ENCODE data around the gene VWA3B. TPM values are rescaled to one million over a fixed set of nuclear protein-coding genes. Genes with fewer than 3 reads are reported as not detected.
A peak's percentile ranks its signal among the peaks of the same experiment; 100 is the strongest.

The VWA3B gene
- polyA plus RNA-seq, 2 of the 4 experiments (the other 2 are of a cell fraction) = not detected

- FAIRE-seq = no peak
- WGBS (ENCODE audit: missing lambda C conversion rate) = 32% methylated on average over 5 of the region's 5 CpGs
- no peak overlapping the region for H3K4me2 ChIP-seq
These were observed 1.3 kb upstream of the VWA3B start for GRCh38 chr2:98085649-98086048.

GRCh38 chr2:98087447-98088020, 567 bp downstream of the VWA3B start:
- H3K27ac ChIP-seq = no peak overlapping the region
- POLR2A ChIA-PET = no interaction called here

More at GRCh38 chr2:98085649-98086048, 1.3 kb upstream of the VWA3B start:
- TF ChIP-seq TFCP2L1 (CRISPR knock-in tag; IDR thresholded peaks at IDR 0.05) = no peak
- TF ChIP-seq KDM1A (IDR thresholded peaks at IDR 0.05; ENCODE audit: low read depth) = no peak
- TF ChIP-seq NPAS2 (CRISPR knock-in tag; IDR thresholded peaks at IDR 0.05; ENCODE audit: borderline replicate concordance) = no peak
- no peak for TF ChIP-seq RFX5 (IDR thresholded peaks at IDR 0.05)
- TF ChIP-seq, protein P1, sequence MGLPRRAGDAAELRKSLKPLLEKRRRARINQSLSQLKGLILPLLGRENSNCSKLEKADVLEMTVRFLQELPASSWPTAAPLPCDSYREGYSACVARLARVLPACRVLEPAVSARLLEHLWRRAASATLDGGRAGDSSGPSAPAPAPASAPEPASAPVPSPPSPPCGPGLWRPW (IDR thresholded peaks at IDR 0.05) = no peak
- Histone ChIP-seq H3K27ac (no peak overlapping the region), H3K9me3 (no peaks in the 10 kb centered on the region), H3K4me1 (peaks cover 9% of the 10 kb centered on the region; the same call in 1 of the 3 replicates), H3K4me3 (no peak overlapping the region)
- peak in 1 of 2 experiments; percentile 24 for DNase-seq (ENCODE audit: low read depth in 1 of 2, low spot score in 1 of 2)
- CTCF ChIA-PET = interaction anchor here (0.7 kb wide), 1 partner anchor 57 kb away, joined by 4 read pairs; no protein-coding TSS in a partner anchor
- ATAC-seq = no peak
- POLR2A ChIA-PET = no interaction called here

GRCh38 chr2:98088261-98088660, 1.3 kb downstream of the VWA3B start:
- Histone ChIP-seq H3K4me3 (no peak overlapping the region), H3K9me3 (no peaks in the 10 kb centered on the region), H3K4me1 (peaks cover 9% of the 10 kb centered on the region; the same call in 1 of the 3 replicates), H3K4me2 (no peak overlapping the region), H3K27ac (no peak overlapping the region)
- FAIRE-seq (no peak), DNase-seq (ENCODE audit: low read depth in 1 of 2, low spot score in 1 of 2) (no peak), ATAC-seq (no peak)
- ChIA-PET CTCF (interaction anchor here (0.8 kb wide), 1 partner anchor 282 kb away, joined by 3 read pairs; no protein-coding TSS in a partner anchor), POLR2A (no interaction called here)
- WGBS (ENCODE audit: missing lambda C conversion rate) = 78% methylated on average over 5 of the region's 5 CpGs
- no peak for TF ChIP-seq BCL3 (IDR thresholded peaks at IDR 0.05)
- no peak for TF ChIP-seq SREBF2 (IDR thresholded peaks at IDR 0.05)
- no peak for TF ChIP-seq GATA3 (IDR thresholded peaks at IDR 0.05; ENCODE audit: borderline replicate concordance)
- TF ChIP-seq NR3C1 (IDR thresholded peaks at IDR 0.05) = no peak
- no peak for TF ChIP-seq JUN (IDR thresholded peaks at IDR 0.05)

More at GRCh38 chr2:98087447-98088020, 567 bp downstream of the VWA3B start:
- ATAC-seq = no peak
- Histone ChIP-seq H3K4me1 (peaks cover 9% of the 10 kb centered on the region; the same call in 1 of the 3 replicates), H3K9me3 (no peaks in the 10 kb centered on the region), H3K4me3 (peak overlapping the region; percentile 66), H3K4me2 (peak overlapping the region; percentile 97)
- CTCF ChIA-PET = interaction anchor here (0.8 to 0.9 kb wide), 2 partner anchors 15 to 281 kb away, joined by 3 read pairs; no protein-coding TSS in a partner anchor
- 87% methylated on average over 7 of the region's 13 CpGs for WGBS (ENCODE audit: missing lambda C conversion rate)
- FAIRE-seq = no peak
- no peak for DNase-seq (ENCODE audit: low read depth in 1 of 2, low spot score in 1 of 2)
- TF ChIP-seq MAFK (IDR thresholded peaks at IDR 0.05; ENCODE audit: partially characterized antibody) (no peak), RNF2 (IDR thresholded peaks at IDR 0.05; ENCODE audit: borderline replicate concordance, low read depth) (0 out of 2 replicates have a peak, but pooled peaks have one; percentile 32)

- Histone ChIP-seq H3K9me3 (peaks cover 3% of the 10 kb centered on the region; the same call in 1 of the 3 replicates), H3K4me2 (no peak overlapping the region), H3K27ac (no peak overlapping the region), H3K4me3 (no peak overlapping the region), H3K4me1 (peaks cover 9% of the 10 kb centered on the region; the same call in 1 of the 3 replicates)
- ChIA-PET CTCF (no interaction called here), POLR2A (no interaction called here)
- no peak for TF ChIP-seq ESRRA (IDR thresholded peaks at IDR 0.05; ENCODE audit: borderline replicate concordance, low read length)
- no peak for TF ChIP-seq NPAS2 (CRISPR knock-in tag; IDR thresholded peaks at IDR 0.05; ENCODE audit: borderline replicate concordance)
- TF ChIP-seq, protein P2, sequence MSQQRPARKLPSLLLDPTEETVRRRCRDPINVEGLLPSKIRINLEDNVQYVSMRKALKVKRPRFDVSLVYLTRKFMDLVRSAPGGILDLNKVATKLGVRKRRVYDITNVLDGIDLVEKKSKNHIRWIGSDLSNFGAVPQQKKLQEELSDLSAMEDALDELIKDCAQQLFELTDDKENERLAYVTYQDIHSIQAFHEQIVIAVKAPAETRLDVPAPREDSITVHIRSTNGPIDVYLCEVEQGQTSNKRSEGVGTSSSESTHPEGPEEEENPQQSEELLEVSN (IDR thresholded peaks at IDR 0.05; ENCODE audit: borderline replicate concordance, low read depth) = no peak
- TF ChIP-seq MAX (IDR thresholded peaks at IDR 0.05) = no peak
- no peak for TF ChIP-seq CBX8 (IDR thresholded peaks at IDR 0.05)
- TF ChIP-seq TP53 (CRISPR knock-in tag; IDR thresholded peaks at IDR 0.05) = no peak
- no peak for TF ChIP-seq HEYL (CRISPR knock-in tag; IDR thresholded peaks at IDR 0.05)
- no peak for TF ChIP-seq MAZ (IDR thresholded peaks at IDR 0.05; ENCODE audit: borderline replicate concordance, low read depth, low read length)
- no peak for TF ChIP-seq HOXA7 (CRISPR knock-in tag; IDR thresholded peaks at IDR 0.05)
- TF ChIP-seq NFE2L2 (conservative IDR thresholded peaks at IDR 0.05; ENCODE audit: low read length) = no peak
- no peak for TF ChIP-seq RCOR1 (IDR thresholded peaks at IDR 0.05; ENCODE audit: low read depth, low read length)
- no peak for TF ChIP-seq BHLHE40 (IDR thresholded peaks at IDR 0.05; ENCODE audit: low read depth, low read length)
- no peak for TF ChIP-seq ELK1 (IDR thresholded peaks at IDR 0.05; ENCODE audit: low read depth, low read length)
- no peak for TF ChIP-seq GATA3 (IDR thresholded peaks at IDR 0.05; ENCODE audit: borderline replicate concordance)
- no peak for TF ChIP-seq MYC (IDR thresholded peaks at IDR 0.05; ENCODE audit: borderline replicate concordance, low read length)
- no peak for TF ChIP-seq ATOH8 (CRISPR knock-in tag; IDR thresholded peaks at IDR 0.05; ENCODE audit: low read depth)
- ATAC-seq (no peak), FAIRE-seq (no peak), DNase-seq (ENCODE audit: low read depth in 1 of 2, low spot score in 1 of 2) (no peak)
These were observed 3.0 kb downstream of the VWA3B start for GRCh38 chr2:98089941-98090340.
